ENCODE data around the gene CPED1.

DNA sequence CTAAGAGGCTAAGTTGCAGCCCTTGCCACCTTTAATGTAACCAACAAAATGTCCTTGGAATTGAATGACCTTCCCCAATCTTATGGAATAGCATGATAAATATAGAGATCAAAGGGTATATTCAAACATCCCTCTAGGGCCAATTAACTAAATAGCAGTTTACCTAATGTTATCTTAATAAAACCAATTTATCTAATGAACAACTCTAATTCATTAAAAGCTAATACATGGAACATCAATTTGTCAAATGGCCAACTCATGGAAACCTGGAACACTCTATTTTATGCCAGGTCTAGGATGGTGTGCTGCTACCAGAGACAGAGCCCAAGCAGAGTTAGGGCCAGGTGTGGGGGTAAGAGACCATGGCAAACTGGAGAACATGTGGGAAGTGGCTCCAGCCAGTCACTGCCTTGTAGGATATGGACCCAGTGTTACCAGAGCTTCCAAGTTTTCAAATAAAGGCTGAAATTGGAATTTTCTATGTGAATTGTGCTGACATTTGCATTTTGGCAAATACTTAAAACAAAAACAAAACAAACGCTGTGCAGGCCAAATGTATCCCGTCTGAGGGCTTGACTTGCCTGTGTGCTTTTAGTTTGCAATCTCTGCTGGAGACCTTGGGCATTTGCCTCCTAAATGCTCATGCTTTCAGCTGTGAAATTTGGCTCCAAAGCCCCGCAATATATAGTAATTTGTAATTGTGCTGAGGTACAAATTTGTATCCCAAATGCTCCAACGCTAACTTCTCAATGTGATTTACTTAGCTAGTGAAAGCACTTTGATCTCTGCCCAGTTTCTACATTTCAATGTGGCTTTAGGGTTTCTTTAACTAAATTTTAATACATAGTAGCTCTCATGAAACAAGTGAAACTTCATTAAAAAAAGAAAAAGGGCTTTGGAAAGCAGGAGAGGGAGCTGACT lies 55.1 kb downstream of the CPED1 start:
- no peak for TF ChIP-seq EZH2 (IDR thresholded peaks at IDR 0.05; ENCODE audit: low read depth, unreplicated experiment)
- no peak for TF ChIP-seq CREB1 (CRISPR knock-in tag; IDR thresholded peaks at IDR 0.05; ENCODE audit: low read depth)
- TF ChIP-seq REST (IDR thresholded peaks at IDR 0.05; ENCODE audit: unreplicated experiment) = no peak
- TF ChIP-seq CTCF (conservative IDR thresholded peaks at IDR 0.05; ENCODE audit: low read depth in 2 of 2) = no peak
- no peak for TF ChIP-seq STAT1 (IDR thresholded peaks at IDR 0.05; ENCODE audit: unreplicated experiment)
- no peak for TF ChIP-seq POLR2AphosphoS5 (IDR thresholded peaks at IDR 0.05; ENCODE audit: low read depth)

Data from GM23338 (cell line).